Activated CD8-positive, alpha-beta T cell treated with anti-CD3 and anti-CD28 coated beads for 36 hours (primary cell): Measurements from ENCODE around the gene GRID1. TPM values are rescaled to one million over a fixed set of nuclear protein-coding genes. Genes with fewer than 3 reads are reported as not detected.

Experiments
- ATAC-seq: fragments of 200-7000 bp; cut with Tn5 transposase; one replicate; pipeline ENCODE4 v1.10.0; 2021; ENCODE audit warnings: mild to moderate bottlenecking, moderate library complexity
- CTCF ChIA-PET: fragments of 350-600 bp; sonication (Branson Sonifier 250); formaldehyde crosslinking; loops from one replicate; lab custom pipeline; 2021; ENCODE audit warnings: antibody characterized with exemption; lab: Charles Lee
- POLR2A ChIA-PET: fragments of 350-600 bp; sonication (Branson Sonifier 250); formaldehyde crosslinking; loops from one replicate; lab custom pipeline; 2021; ENCODE audit warnings: antibody characterized with exemption; lab: Charles Lee
- DNase-seq: peaks from one replicate; pipeline ENCODE4 v3.0.0-alpha.2; 2020
- H3K27ac Mint-ChIP-seq: one replicate; pipeline ENCODE4 v1.8.0; 2021; ENCODE audit warnings: mild to moderate bottlenecking, mixed read lengths
- H3K27me3 Mint-ChIP-seq: one replicate; pipeline ENCODE4 v1.8.0; 2021; ENCODE audit warnings: mixed read lengths
- H3K36me3 Mint-ChIP-seq: one replicate; pipeline ENCODE4 v1.8.0; 2021; ENCODE audit warnings: low read depth, mixed read lengths
- H3K4me1 Mint-ChIP-seq: one replicate; pipeline ENCODE4 v1.8.0; 2021; ENCODE audit warnings: low read depth, mixed read lengths
- H3K4me3 Mint-ChIP-seq: one replicate; pipeline ENCODE4 v1.8.0; 2021; ENCODE audit warnings: mild to moderate bottlenecking, moderate library complexity, mixed read lengths
- H3K9me3 Mint-ChIP-seq: one replicate; pipeline ENCODE4 v1.8.0; 2021; ENCODE audit warnings: mixed read lengths
- intact Hi-C: fragments of 100-400 bp; cut with micrococcal nuclease; formaldehyde crosslinking; loops from one replicate; pipeline ENCODE4 v1.10.0; 2022
- total RNA-seq, 2 experiments: library from RNA; stranded (reverse); gene quantifications; one replicate each; pipeline ENCODE4 v1.2.3, GENCODE V29; 2021
- TF ChIP-seq, protein P1 (sequence below): fragments of 200-600 bp; IDR thresholded peaks from one replicate; pipeline ENCODE4 v1.8.0; 2022; ENCODE audit warnings: antibody characterized with exemption, mild to moderate bottlenecking

Gene GRID1
- total RNA-seq, 2 experiments from 2014 or later: not detected

DNA sequence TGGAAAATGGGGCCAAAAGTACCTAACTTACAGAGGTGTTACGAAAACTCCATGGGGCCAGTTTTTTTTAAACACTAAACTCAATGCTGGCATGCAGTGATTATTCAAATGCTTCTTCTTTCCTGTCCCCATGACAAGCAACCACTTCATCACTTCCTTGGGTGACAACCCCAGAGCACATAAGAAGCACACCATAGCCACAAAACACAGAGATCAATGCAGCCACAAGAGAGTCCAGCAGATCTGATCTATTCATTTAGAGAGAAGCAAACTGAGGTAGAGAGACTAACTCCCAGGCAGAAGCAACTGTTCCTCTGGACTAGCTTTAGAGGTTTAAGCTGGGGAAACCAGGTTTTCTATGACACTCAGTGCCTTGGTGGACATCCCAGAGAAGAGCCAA lies 180.0 kb downstream of the GRID1 start:
- Mint-ChIP-seq H3K4me3 (no peak overlapping the region), H3K9me3 (no peaks in the 10 kb centered on the region), H3K27ac (no peak overlapping the region), H3K36me3 (no peaks in the 10 kb centered on the region), H3K27me3 (no peaks in the 10 kb centered on the region), H3K4me1 (no peaks in the 10 kb centered on the region)
- DNase-seq (no peak), ATAC-seq (no peak)
- TF ChIP-seq, protein P1, sequence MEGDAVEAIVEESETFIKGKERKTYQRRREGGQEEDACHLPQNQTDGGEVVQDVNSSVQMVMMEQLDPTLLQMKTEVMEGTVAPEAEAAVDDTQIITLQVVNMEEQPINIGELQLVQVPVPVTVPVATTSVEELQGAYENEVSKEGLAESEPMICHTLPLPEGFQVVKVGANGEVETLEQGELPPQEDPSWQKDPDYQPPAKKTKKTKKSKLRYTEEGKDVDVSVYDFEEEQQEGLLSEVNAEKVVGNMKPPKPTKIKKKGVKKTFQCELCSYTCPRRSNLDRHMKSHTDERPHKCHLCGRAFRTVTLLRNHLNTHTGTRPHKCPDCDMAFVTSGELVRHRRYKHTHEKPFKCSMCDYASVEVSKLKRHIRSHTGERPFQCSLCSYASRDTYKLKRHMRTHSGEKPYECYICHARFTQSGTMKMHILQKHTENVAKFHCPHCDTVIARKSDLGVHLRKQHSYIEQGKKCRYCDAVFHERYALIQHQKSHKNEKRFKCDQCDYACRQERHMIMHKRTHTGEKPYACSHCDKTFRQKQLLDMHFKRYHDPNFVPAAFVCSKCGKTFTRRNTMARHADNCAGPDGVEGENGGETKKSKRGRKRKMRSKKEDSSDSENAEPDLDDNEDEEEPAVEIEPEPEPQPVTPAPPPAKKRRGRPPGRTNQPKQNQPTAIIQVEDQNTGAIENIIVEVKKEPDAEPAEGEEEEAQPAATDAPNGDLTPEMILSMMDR: no peak
- POLR2A ChIA-PET: no interaction called here
- CTCF ChIA-PET: no interaction called here
- intact Hi-C loops: no loop called here

DNA sequence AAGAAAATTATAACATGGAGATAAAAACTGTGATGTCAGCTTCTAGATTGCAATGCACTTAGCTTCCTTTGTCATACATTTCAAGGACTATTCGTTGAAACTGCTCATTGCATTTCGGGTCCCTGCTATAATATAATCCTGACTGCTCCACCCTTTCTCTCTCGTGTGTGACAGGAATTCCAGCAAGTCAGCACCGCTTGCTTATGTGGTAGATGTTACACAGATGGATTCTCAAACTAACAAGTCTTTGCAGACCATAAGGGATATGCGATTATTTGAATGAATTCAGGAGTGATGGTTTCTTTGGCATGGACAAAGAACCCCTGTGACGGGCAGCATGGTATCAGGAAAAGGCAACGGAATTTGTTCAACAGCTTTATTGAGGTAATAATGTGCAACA lies 184.0 kb downstream of the GRID1 start:
- DNase-seq (no peak), ATAC-seq (no peak)
- no peaks in the 10 kb centered on the region for H3K27me3 Mint-ChIP-seq
- H3K36me3 Mint-ChIP-seq: no peaks in the 10 kb centered on the region
- TF ChIP-seq, protein P1: no peak
- ChIA-PET CTCF (no interaction called here), POLR2A (no interaction called here)
- no peak overlapping the region for H3K4me3 Mint-ChIP-seq
- H3K27ac Mint-ChIP-seq: no peak overlapping the region
- no peaks in the 10 kb centered on the region for H3K9me3 Mint-ChIP-seq
- intact Hi-C loops: no loop called here
- no peaks in the 10 kb centered on the region for H3K4me1 Mint-ChIP-seq

DNA sequence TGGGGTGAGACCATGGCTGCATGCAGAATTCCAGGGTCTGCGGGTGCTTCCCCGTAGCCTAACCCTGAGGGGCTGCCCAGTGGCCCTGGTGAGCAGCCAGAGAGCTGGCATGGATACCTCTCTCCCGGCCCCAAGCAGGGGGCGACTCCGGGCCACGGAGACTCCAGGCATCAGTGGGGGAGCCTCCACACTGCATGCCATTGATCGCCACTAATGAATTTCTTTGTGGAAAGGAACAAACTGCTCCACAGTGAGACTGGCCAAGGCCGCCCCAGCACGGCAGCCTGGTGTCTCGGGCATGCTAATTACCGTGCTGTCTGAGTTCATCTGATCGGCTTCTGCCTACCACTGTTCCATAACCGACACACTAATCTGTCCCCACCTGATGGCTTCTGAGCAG lies 184.4 kb downstream of the GRID1 start:
- CTCF ChIA-PET: no interaction called here
- DNase-seq: no peak
- TF ChIP-seq, protein P1: no peak
- H3K27me3 Mint-ChIP-seq: no peaks in the 10 kb centered on the region
- POLR2A ChIA-PET: no interaction called here
- H3K36me3 Mint-ChIP-seq: no peaks in the 10 kb centered on the region
- intact Hi-C loops: no loop called here
- H3K4me3 Mint-ChIP-seq: no peak overlapping the region
- H3K4me1 Mint-ChIP-seq: no peaks in the 10 kb centered on the region
- ATAC-seq: no peak
- no peaks in the 10 kb centered on the region for H3K9me3 Mint-ChIP-seq
- H3K27ac Mint-ChIP-seq: no peak overlapping the region

DNA sequence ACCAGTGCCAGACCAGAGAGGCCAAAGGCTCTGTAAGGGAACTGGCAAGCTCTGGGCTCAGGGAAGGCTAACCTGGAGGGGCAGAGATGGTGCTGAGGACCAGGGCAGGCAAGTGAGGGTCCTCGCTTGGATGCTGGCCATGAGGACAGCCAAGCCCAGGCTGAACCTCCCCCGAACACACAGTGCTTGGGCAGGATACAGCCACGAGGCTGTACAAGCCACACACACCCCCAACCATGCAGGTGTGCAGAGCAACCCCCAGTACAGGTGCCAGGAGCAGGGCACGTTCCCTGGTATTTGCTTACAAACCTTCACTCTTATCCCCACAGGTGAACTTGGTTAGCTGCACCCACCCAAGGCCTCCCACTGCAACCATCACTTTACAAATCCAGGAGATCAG lies 185.7 kb downstream of the GRID1 start:
- CTCF ChIA-PET: no interaction called here

DNA sequence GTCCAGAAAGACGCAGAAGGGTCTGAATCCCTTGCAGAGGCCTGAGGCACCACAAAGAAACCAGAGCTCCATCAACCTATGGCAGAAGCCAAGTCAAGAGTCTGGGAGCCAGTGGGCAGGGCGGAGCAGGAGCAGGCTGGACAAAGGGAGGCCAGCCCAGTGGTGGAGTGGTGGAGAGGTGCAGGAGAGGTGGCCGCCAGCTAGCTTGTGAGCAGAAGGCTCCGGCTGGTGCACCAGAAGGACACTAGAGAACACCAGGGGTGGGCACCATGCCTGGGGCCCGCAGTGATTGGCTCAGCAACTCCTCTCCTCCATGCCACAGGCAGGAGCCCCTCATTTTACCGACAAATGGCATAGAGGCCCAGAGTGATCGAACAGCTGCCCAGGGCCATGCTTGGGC lies 186.6 kb downstream of the GRID1 start:
- CTCF ChIA-PET: no interaction called here
- ATAC-seq (no peak), DNase-seq (no peak)
- H3K36me3 Mint-ChIP-seq: no peaks in the 10 kb centered on the region
- H3K27me3 Mint-ChIP-seq: no peaks in the 10 kb centered on the region
- TF ChIP-seq, protein P1: no peak
- H3K9me3 Mint-ChIP-seq: no peaks in the 10 kb centered on the region
- POLR2A ChIA-PET: no interaction called here
- no peaks in the 10 kb centered on the region for H3K4me1 Mint-ChIP-seq
- H3K4me3 Mint-ChIP-seq: no peak overlapping the region
- intact Hi-C loops: no loop called here
- no peak overlapping the region for H3K27ac Mint-ChIP-seq

More for the DNA sequence above, 185.7 kb downstream of the GRID1 start:
- no peaks in the 10 kb centered on the region for H3K27me3 Mint-ChIP-seq
- POLR2A ChIA-PET: no interaction called here
- no peaks in the 10 kb centered on the region for H3K36me3 Mint-ChIP-seq
- no peak for DNase-seq
- intact Hi-C loops: no loop called here
- no peak overlapping the region for H3K27ac Mint-ChIP-seq
- no peak for ATAC-seq
- no peaks in the 10 kb centered on the region for H3K9me3 Mint-ChIP-seq
- TF ChIP-seq, protein P1: no peak
- no peak overlapping the region for H3K4me3 Mint-ChIP-seq
- H3K4me1 Mint-ChIP-seq: no peaks in the 10 kb centered on the region
